ENCODE measurements around the gene PNMT. TPM values are rescaled to one million over a fixed set of nuclear protein-coding genes. Genes with fewer than 3 reads are reported as not detected.
"Not testable (repeated sequence)": the region's sequence is repeated elsewhere in the genome, so short reads cannot be mapped to it uniquely, and the experiment has no call there.

PNMT gene
- total RNA-seq, 1 donor from 2014 or later: not detected

GRCh38 chr17:39702901-39703893 is 34.9 kb downstream of the PNMT start:
- Mint-ChIP-seq H3K4me1 (peaks cover 12% of the 10 kb centered on the region), H3K27ac (no peak overlapping the region), H3K9me3 (no peaks in the 10 kb centered on the region), H3K36me3 (ENCODE audit: low read depth) (no peaks in the 10 kb centered on the region), H3K4me3 (no peak overlapping the region), H3K27me3 (peaks cover 39% of the 10 kb centered on the region)
- no peak for DNase-seq
- intact Hi-C loops (cut with micrococcal nuclease): no loop called here

- Mint-ChIP-seq H3K4me1 (peaks cover 12% of the 10 kb centered on the region), H3K36me3 (ENCODE audit: low read depth) (no peaks in the 10 kb centered on the region), H3K27me3 (peaks cover 34% of the 10 kb centered on the region), H3K9me3 (no peaks in the 10 kb centered on the region), H3K4me3 (no peak overlapping the region), H3K27ac (no peak overlapping the region)
- intact Hi-C loops (cut with micrococcal nuclease): no loop called here
- DNase-seq: no peak
Measured at GRCh38 chr17:39703913-39704312, 35.7 kb downstream of the PNMT start.

DNA sequence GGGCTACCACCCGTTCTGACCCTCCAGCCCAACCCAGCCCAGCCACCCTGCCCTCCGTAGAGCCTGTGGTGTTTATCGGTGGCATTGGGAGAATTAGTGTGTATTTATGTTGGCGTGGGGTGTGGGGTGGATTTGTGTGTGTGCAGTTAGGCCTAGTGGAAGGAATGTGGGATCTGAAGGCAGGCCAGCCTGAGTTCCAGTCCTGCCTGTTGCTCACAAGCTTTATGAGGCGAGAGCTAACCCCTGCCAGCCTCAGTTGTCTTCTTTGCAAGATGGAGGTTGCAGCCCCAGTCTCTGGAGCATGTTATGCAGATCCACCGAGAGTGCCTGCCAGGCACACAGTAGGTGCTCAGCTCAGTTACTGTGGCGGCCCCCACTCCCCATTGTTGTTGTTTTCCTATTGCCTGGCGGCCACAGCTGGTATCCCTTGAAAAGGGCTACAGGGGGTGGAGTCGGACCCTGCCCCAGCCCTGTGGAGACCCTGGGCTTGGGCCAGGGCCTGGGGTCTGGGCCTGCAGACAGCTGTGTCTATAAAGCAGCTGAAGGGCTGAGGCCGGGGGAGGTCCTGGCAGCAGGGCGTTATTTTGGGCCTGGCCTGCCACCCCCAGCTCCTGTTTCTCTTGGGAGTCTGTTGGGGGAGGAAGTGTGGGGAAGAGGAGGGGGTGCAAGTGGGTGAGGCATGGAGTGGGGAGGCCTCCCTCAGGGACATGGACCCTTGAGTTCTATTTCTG is 36.7 kb downstream of the PNMT start:
- intact Hi-C loops (cut with micrococcal nuclease): no loop called here
- Mint-ChIP-seq H3K36me3 (ENCODE audit: low read depth) (no peaks in the 10 kb centered on the region), H3K4me3 (no peak overlapping the region), H3K9me3 (no peaks in the 10 kb centered on the region), H3K27ac (no peak overlapping the region), H3K27me3 (peaks cover 25% of the 10 kb centered on the region), H3K4me1 (peaks cover 9% of the 10 kb centered on the region)
- no peak for DNase-seq

DNA sequence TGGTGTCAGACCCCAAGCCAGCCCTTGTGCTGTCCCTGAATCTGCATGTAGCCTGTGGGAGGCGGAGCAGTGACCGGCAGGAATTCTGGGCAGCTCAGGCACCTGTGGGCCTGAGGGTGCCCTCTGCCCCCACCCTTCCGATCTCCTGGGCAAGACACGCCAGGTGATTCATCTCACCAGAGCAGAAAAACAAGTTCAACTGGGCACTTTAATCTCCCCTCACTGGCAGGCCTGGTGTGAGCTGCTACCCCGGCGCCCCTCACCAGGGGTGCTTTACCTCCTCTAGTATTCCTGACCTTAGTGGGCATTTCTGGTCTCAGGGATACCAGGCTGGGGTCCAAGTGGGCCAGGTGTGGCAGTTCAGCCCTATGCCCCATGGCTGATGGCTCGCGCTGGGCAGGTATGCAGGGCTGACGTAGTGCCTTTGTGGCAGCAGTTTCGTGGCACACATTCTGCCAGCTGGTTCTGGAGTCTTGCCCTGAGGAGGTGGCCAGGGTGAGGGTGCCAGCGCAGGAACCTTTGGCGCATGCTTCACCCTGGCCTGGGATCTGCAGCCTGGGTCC is 37.6 kb downstream of the PNMT start:
- peaks cover 21% of the 10 kb centered on the region for H3K27me3 Mint-ChIP-seq
- H3K36me3 Mint-ChIP-seq (ENCODE audit: low read depth): no peaks in the 10 kb centered on the region
- H3K9me3 Mint-ChIP-seq: no peaks in the 10 kb centered on the region
- no peak overlapping the region for H3K27ac Mint-ChIP-seq
- DNase-seq: no peak
- H3K4me3 Mint-ChIP-seq: no peak overlapping the region
- intact Hi-C loops (cut with micrococcal nuclease): no loop called here
- peaks cover 9% of the 10 kb centered on the region for H3K4me1 Mint-ChIP-seq

- H3K27me3 Mint-ChIP-seq: peaks cover 16% of the 10 kb centered on the region
- no peaks in the 10 kb centered on the region for H3K9me3 Mint-ChIP-seq
- H3K4me1 Mint-ChIP-seq: peaks cover 9% of the 10 kb centered on the region
- intact Hi-C loops (cut with micrococcal nuclease): no loop called here
- H3K27ac Mint-ChIP-seq: no peak overlapping the region
- no peaks in the 10 kb centered on the region for H3K36me3 Mint-ChIP-seq (ENCODE audit: low read depth)
- H3K4me3 Mint-ChIP-seq: no peak overlapping the region
- no peak for DNase-seq
Measured at GRCh38 chr17:39706383-39706782, 38.1 kb downstream of the PNMT start.

DNA sequence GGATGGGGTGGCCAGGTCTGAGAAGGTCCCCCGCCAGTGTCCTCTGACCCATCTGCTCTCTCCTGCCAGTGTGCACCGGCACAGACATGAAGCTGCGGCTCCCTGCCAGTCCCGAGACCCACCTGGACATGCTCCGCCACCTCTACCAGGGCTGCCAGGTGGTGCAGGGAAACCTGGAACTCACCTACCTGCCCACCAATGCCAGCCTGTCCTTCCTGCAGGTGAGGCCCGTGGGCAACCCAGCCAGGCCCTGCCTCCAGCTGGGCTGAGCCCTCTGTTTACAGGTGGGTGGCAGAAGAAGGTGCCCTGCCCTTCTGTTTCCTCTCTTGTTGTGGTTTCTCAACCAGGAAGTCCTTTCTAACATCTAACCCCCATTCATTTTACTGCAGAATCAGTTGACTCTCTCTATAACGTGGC is 38.7 kb downstream of the PNMT start:
- no peaks in the 10 kb centered on the region for H3K36me3 Mint-ChIP-seq (ENCODE audit: low read depth)
- intact Hi-C loops (cut with micrococcal nuclease): no loop called here
- H3K9me3 Mint-ChIP-seq: no peaks in the 10 kb centered on the region
- DNase-seq: no peak
- H3K27me3 Mint-ChIP-seq: peaks cover 10% of the 10 kb centered on the region
- peaks cover 9% of the 10 kb centered on the region for H3K4me1 Mint-ChIP-seq
- peak overlapping the region; percentile 28 for H3K4me3 Mint-ChIP-seq
- peak overlapping the region; percentile 17 for H3K27ac Mint-ChIP-seq

GRCh38 chr17:39709319-39709997 is 41.2 kb downstream of the PNMT start:
- Mint-ChIP-seq H3K27ac (no peak overlapping the region), H3K36me3 (ENCODE audit: low read depth) (no peaks in the 10 kb centered on the region), H3K27me3 (no peaks in the 10 kb centered on the region), H3K4me1 (peaks cover 6% of the 10 kb centered on the region), H3K4me3 (no peak overlapping the region), H3K9me3 (no peaks in the 10 kb centered on the region)
- intact Hi-C loops (cut with micrococcal nuclease): no loop called here
- no peak for DNase-seq

- intact Hi-C loops (cut with micrococcal nuclease): no loop called here
- Mint-ChIP-seq H3K4me3 (no peak overlapping the region), H3K36me3 (ENCODE audit: low read depth) (no peaks in the 10 kb centered on the region), H3K4me1 (peaks cover 6% of the 10 kb centered on the region), H3K9me3 (no peaks in the 10 kb centered on the region), H3K27ac (no peak overlapping the region), H3K27me3 (no peaks in the 10 kb centered on the region)
- DNase-seq: no peak
Measured at GRCh38 chr17:39709998-39710964, 42.0 kb downstream of the PNMT start.

GRCh38 chr17:39711071-39711470 is 42.8 kb downstream of the PNMT start:
- intact Hi-C loops (cut with micrococcal nuclease); H3K27ac Mint-ChIP-seq; H3K27me3 Mint-ChIP-seq; H3K4me1 Mint-ChIP-seq; H3K9me3 Mint-ChIP-seq; H3K4me3 Mint-ChIP-seq; H3K36me3 Mint-ChIP-seq (ENCODE audit: low read depth); DNase-seq: not testable (repeated sequence)

GRCh38 chr17:39711851-39712250 is 43.6 kb downstream of the PNMT start:
- DNase-seq: no peak
- intact Hi-C loops (cut with micrococcal nuclease): no loop called here
- no peak overlapping the region for H3K4me3 Mint-ChIP-seq
- peaks cover 5% of the 10 kb centered on the region for H3K4me1 Mint-ChIP-seq
- no peaks in the 10 kb centered on the region for H3K36me3 Mint-ChIP-seq (ENCODE audit: low read depth)
- H3K27ac Mint-ChIP-seq: no peak overlapping the region
- H3K27me3 Mint-ChIP-seq: no peaks in the 10 kb centered on the region
- no peaks in the 10 kb centered on the region for H3K9me3 Mint-ChIP-seq

- no peak for DNase-seq
- intact Hi-C loops (cut with micrococcal nuclease): no loop called here
- Mint-ChIP-seq H3K36me3 (ENCODE audit: low read depth) (no peaks in the 10 kb centered on the region), H3K9me3 (no peaks in the 10 kb centered on the region), H3K4me3 (no peak overlapping the region), H3K27ac (no peak overlapping the region), H3K4me1 (no peaks in the 10 kb centered on the region), H3K27me3 (no peaks in the 10 kb centered on the region)
Measured at GRCh38 chr17:39714234-39714633, 46.0 kb downstream of the PNMT start.

- H3K4me1 Mint-ChIP-seq: no peaks in the 10 kb centered on the region
- intact Hi-C loops (cut with micrococcal nuclease): no loop called here
- no peaks in the 10 kb centered on the region for H3K36me3 Mint-ChIP-seq (ENCODE audit: low read depth)
- H3K4me3 Mint-ChIP-seq: no peak overlapping the region
- no peaks in the 10 kb centered on the region for H3K9me3 Mint-ChIP-seq
- H3K27ac Mint-ChIP-seq: no peak overlapping the region
- no peaks in the 10 kb centered on the region for H3K27me3 Mint-ChIP-seq
- DNase-seq: no peak
Measured at GRCh38 chr17:39715375-39716072, 47.3 kb downstream of the PNMT start.
